Measurements from ENCODE around the gene SNRPA. TPM values are rescaled to one million over a fixed set of nuclear protein-coding genes. Genes with fewer than 3 reads are reported as not detected.

SNRPA gene
- total and polyA plus RNA-seq, 2 donors from 2014 or later = 48.7 to 52.6 TPM

GRCh38 chr19:40774916-40775631, 24.1 kb downstream of the SNRPA start, which contains the start of gene MIA:
TSS of gene MIA (plus strand) at chr19:40775521. CDS start at chr19:40775543, 22 bp downstream.
- Histone ChIP-seq H3K9ac (ENCODE audit: low read length in 3 of 3) (no peak within 1 kb of the TSS), H3K4me1 (ENCODE audit: control insufficient read depth in 2 of 3, insufficient read depth in 2 of 3, low read depth in 1 of 3, low read length in 3 of 3) (peaks cover 0 to 10% (median 10%) of the 10 kb centered on the region in 3 donors), H3K36me3 (ENCODE audit: control insufficient read depth in 2 of 3, insufficient read depth in 3 of 3, low read length in 3 of 3) (no peaks in the 10 kb centered on the region), H3K9me3 (ENCODE audit: control insufficient read depth in 2 of 3, insufficient read depth in 1 of 3, low read length in 3 of 3) (no peaks in the 10 kb centered on the region), H3K4me3 (ENCODE audit: low read length in 3 of 3) (no peak within 1 kb of the TSS), H3K27ac (ENCODE audit: low read depth in 2 of 2, low read length in 2 of 2) (no peak within 1 kb of the TSS), H3K27me3 (ENCODE audit: control insufficient read depth, insufficient read depth, low read length) (no peaks in the 10 kb centered on the region)
- intact Hi-C loops (cut with DNase I) = no loop called here
- FAIRE-seq (no peak), DNase-seq (no peak)
- TF ChIP-seq CTCF (IDR thresholded peaks at IDR 0.05; ENCODE audit: borderline replicate concordance, extremely low read depth, insufficient read depth) = no peak

- intact Hi-C loops (cut with DNase I) = no loop called here
Measured at GRCh38 chr19:40775632-40776022, 24.6 kb downstream of the SNRPA start.

GRCh38 chr19:40776364-40776763, 25.4 kb downstream of the SNRPA start:
- intact Hi-C loops (cut with DNase I) = no loop called here
- H3K36me3 ChIP-seq (ENCODE audit: control insufficient read depth in 2 of 3, insufficient read depth in 3 of 3, low read length in 3 of 3) = no peaks in the 10 kb centered on the region
- H3K4me1 ChIP-seq (ENCODE audit: control insufficient read depth in 2 of 3, insufficient read depth in 2 of 3, low read depth in 1 of 3, low read length in 3 of 3) = peaks cover 0 to 10% (median 10%) of the 10 kb centered on the region in 3 donors
- FAIRE-seq = no peak
- DNase-seq = no peak
- H3K27ac ChIP-seq (ENCODE audit: low read depth in 2 of 2, low read length in 2 of 2) = no peak overlapping the region
- TF ChIP-seq CTCF (IDR thresholded peaks at IDR 0.05; ENCODE audit: borderline replicate concordance, extremely low read depth, insufficient read depth) = no peak
- no peaks in the 10 kb centered on the region for H3K27me3 ChIP-seq (ENCODE audit: control insufficient read depth, insufficient read depth, low read length)
- H3K4me3 ChIP-seq (ENCODE audit: low read length in 3 of 3) = no peak overlapping the region
- no peaks in the 10 kb centered on the region for H3K9me3 ChIP-seq (ENCODE audit: control insufficient read depth in 2 of 3, insufficient read depth in 1 of 3, low read length in 3 of 3)
- no peak overlapping the region for H3K9ac ChIP-seq (ENCODE audit: low read length in 3 of 3)

More at GRCh38 chr19:40775632-40776022, 24.6 kb downstream of the SNRPA start:
- Histone ChIP-seq H3K4me1 (ENCODE audit: control insufficient read depth in 2 of 3, insufficient read depth in 2 of 3, low read depth in 1 of 3, low read length in 3 of 3) (peaks cover 0 to 10% (median 10%) of the 10 kb centered on the region in 3 donors), H3K4me3 (ENCODE audit: low read length in 3 of 3) (no peak overlapping the region), H3K27ac (ENCODE audit: low read depth in 2 of 2, low read length in 2 of 2) (no peak overlapping the region), H3K9me3 (ENCODE audit: control insufficient read depth in 2 of 3, insufficient read depth in 1 of 3, low read length in 3 of 3) (no peaks in the 10 kb centered on the region), H3K27me3 (ENCODE audit: control insufficient read depth, insufficient read depth, low read length) (no peaks in the 10 kb centered on the region), H3K36me3 (ENCODE audit: control insufficient read depth in 2 of 3, insufficient read depth in 3 of 3, low read length in 3 of 3) (no peaks in the 10 kb centered on the region), H3K9ac (ENCODE audit: low read length in 3 of 3) (no peak overlapping the region)
- DNase-seq = no peak
- no peak for TF ChIP-seq CTCF (IDR thresholded peaks at IDR 0.05; ENCODE audit: borderline replicate concordance, extremely low read depth, insufficient read depth)
- FAIRE-seq = no peak

All from kidney (tissue), 14 donors.